GM21360 (cell line): ENCODE results near the gene ABTB1.
"Not testable (repeated sequence)": the region's sequence is repeated elsewhere in the genome, so short reads cannot be mapped to it uniquely, and the experiment has no call there.

Experiments
- ATAC-seq: cut with Tn5 transposase; IDR thresholded peaks from one replicate; pipeline ENCODE4 v1.9.1; 2021; ENCODE audit warnings: mild to moderate bottlenecking, moderate library complexity; ENCODE audit not compliant: unreplicated experiment

Gene ABTB1

DNA sequence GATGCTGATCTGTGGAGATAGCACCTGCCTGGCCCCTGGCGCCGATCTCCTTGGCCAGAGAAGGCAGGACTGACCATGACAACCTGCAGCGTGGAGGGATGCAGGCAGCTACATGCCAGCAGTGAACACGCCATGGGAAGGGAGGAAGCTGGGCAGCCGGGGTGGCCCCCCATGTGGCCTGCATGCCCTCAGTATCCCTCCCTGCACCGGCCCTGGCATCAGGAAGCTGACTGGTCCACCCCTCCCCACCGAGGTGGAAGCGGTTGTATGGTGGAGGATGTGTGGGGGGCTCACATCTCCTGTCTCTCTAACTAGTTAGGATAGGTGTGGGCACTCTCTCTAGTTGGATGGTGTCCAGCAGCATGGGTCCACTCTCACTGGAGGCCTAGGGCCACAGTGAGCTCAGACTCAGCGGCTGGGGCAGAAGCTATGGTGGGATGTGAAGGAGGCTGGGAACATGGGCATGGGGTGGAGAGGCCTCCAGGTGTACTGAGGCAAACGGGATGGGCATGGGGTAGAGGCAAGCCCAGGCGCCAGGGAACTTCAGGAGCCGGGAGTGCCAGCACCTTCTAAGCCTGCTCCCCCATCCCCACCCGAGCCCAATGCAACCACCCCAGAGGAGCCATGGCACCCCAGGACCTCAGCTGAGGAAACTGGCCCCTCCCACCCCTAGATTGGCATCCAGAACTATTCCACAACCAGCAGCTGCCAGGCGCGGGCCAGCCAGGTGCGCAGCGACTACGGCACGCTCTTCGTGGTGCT is 1.8 kb upstream of the ABTB1 start:
- no peak for ATAC-seq

DNA sequence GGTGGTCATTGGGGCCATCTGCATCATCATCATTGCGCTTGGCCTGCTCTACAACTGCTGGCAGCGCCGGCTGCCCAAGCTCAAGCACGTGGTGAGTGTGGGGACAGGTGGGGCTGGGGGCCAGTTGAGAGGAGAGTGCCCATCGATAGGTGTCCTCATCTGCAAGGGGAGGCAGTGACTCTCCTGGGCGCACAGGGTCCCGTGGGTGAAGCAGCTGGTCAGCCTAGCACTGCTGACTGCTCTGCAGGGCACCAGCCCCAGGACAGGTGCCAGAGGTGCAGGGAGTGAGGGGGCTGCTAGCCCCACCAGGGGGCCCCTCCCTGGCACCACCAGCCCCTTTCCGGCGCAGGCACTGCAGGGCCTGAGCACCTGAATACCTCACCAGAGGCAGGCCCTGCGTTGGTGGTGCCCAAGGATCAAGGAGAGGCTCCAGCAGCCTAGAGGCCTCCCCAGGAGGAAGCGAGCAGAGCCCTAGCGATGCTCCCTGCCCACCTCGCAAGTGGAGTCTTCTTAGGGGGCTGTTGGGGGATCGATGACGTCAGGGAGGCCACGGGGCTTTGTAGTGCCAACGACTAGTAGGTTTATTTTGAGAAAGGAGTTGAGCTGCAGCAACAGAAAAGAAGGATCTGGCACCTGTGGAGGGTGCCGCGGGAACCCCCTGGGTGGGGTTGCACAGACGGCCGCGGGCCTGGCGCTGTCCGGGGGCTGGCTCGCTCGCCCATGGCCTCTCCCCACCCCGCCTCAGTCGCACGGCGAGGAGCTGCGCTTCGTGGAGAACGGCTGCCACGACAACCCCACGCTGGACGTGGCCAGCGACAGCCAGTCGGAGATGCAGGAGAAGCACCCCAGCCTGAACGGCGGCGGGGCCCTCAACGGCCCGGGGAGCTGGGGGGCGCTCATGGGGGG is 976 bp upstream of the ABTB1 start:
- ATAC-seq: peak; percentile 13

DNA sequence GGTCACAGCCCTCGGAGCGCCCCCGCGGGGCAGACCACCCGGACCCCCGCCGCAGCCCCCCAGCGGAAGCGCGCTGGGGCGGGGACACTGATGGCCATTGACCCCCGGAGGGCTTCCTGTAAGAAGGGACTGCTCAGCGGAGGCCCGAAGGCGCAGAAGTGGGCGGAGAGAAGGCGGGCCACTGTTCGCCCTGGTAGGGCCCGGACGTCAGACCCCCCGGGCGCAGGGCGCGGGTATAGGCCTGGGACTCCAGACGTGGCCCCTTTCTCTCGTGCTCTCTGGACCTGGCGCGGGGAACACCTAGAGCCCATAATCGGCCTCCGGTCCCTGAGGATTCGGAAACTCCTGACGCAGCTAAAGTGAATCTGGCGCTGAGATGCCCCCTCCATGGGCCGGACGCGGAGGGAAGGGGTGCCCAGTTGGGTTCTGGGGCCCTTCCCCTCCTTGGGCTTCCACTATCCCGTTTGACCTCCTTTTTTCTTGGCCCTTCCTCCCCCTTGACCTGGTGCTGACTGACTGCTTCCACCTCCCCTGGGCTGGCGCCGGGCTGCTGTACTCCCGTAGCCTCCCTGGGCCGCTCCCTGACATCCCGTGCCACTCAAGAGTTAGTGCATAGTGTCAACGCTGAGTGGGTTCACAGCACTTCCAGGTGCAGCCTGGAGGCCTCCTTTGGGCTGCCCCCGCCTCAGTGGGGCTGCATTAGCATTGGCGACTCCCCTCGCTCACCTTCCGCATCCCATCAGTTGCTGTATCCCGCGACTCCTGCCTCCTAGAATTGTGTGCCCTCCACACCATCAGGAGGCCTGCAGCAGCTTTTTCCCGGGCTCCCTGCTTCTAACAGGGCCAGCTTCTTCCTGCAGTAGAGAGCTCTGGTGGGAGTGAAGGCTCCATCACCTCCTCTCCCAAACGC is 694 bp downstream of the ABTB1 start:
- ATAC-seq: peak; percentile 33

DNA sequence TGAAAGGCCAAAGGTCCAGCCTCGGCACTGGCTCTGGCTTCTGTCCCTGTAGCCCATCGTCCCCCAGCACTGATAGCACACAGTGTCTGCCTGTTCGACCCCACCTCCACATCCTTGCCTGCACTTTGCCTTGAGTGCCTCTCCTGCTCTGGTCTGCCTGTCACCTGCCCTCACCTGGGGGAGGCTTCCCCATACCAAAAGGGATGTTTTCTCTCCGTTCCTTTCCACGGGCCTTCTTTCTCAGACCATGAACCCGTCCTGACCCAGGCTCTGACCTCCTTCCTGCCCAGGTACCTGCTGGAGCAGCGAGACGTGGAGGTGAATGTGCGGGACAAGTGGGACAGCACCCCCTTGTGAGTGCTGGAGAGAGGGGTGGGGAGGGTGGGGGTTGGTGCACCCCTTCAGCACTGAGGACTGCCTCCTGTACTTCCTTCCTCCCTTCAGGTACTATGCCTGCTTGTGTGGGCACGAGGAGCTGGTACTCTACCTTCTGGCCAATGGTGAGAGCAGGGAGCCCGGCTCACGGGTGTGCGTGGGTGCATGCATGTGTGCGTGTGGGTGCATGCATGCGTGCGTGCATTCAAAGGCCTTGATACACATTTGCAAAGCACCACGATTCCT is 1.5 kb downstream of the ABTB1 start:
- ATAC-seq: no peak

DNA sequence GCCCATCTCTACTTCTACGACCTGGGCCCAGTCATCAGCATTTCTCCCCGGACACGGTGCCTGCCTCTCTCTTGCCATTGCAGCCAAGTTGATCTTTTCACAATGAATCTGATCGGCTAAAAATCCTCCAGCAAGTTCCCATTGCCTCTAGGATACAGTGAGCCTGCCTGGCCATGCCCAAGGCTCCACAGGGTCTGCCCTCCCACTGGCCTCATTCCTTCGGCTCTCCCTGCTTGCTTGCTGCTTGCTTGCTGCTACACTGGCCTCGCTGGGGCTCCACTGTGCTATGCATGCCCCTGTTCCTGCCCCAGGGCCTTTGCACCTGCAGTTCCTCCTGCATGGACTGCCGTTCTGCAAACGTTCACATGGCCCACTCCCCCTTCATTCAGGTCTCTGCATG is 2.0 kb downstream of the ABTB1 start:
- no peak for ATAC-seq

DNA sequence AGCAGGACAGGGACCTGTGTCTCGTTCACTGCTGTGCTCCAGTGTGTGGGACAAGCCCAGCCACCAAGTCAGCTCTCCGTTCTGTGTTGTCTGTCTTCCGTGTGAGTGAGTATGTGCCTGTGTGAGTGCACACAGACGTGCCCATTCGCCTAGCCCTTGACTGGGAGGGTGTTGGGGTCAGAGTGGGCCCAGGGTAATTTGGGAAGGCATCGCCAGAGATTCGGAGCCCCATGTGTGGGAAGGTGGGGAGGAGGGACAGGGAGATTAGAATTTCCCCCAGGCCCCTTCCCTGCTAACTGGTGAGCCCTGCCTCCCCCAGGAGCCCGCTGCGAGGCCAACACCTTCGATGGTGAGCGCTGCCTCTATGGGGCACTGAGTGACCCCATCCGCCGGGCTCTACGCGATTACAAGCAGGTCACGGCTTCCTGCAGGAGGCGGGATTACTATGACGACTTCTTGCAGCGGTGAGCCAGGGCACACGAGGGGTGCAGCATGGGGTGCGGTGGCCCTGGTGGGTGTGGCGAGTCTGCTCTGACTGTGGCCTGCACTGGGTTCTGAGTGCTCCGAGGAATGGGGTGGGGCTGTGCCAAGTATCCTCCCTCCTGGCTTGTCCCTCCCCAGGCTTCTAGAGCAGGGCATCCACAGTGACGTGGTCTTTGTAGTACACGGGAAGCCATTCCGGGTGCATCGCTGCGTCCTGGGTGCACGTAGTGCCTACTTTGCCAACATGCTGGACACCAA is 3.1 kb downstream of the ABTB1 start:
- no peak for ATAC-seq

DNA sequence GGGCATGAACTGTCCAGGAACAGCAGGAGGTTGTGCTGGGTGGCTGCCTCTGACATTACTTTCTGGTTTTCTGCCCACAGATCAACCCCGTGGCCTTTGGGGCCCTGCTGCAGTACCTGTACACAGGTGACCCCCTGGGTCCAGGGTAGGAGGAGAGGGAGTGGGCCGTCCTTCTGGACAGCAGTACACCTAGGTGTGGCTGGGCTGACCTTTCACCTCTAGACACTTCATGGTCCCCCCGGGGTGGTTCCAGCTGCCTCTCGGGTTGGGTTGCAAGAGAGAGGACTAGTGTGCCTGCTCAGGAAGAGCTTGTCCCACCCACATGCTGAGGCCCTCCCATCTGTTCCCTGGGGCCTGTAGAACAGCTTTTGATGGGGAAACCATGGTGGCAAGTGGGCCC is 3.7 kb downstream of the ABTB1 start:
- no peak for ATAC-seq

DNA sequence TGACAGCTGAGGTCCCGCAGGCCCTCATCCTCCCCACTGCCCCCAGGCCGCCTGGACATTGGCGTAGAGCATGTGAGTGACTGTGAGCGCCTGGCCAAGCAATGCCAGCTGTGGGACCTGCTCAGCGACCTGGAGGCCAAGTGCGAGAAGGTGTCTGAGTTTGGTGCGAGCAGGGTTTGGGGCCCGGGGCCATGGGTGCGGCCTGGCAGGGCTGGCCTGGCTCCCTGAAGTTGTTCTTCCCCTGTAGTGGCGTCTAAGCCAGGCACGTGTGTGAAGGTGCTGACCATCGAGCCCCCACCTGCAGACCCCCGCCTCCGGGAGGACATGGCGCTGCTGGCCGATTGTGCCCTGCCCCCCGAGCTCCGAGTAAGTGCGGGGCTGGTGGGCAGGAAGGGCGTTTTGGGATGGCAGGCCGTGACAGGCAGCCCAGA is 4.2 kb downstream of the ABTB1 start:
- ATAC-seq: no peak

DNA sequence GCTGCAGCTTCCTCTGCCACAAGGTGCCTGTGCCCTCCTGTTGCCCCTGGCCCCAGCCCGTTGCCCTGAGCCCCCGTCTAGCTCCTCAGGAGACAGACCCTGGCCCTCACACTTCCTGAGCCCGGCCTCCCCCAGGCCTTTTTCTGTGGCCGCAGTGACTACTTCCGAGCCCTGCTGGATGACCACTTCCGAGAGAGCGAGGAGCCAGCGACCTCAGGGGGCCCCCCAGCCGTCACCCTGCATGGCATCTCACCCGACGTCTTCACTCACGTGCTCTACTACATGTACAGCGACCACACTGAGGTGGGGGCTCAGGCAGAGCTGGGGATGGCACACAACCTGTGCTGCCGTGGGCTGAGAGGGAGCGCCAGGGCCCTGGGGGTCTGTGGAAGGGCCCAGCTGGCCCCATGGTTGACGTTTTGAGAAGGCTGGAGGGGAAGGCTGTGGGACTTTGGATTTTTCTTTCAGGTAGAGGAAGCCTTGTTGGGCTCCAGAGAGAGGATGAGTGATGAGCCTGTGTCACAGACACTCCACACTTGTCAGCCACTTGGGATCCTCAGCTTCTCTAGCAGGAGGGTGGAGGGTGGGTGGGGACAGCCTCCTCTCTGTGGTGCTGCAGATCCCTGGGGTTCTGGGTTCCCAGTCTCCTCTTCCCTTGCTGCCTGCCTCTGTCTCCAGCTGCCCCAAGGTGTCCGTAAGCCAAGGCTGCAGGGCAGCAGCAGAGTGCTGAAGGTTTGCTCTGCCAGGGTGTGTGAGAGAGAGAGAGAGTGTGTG is 5.0 kb downstream of the ABTB1 start:
- no peak for ATAC-seq

DNA sequence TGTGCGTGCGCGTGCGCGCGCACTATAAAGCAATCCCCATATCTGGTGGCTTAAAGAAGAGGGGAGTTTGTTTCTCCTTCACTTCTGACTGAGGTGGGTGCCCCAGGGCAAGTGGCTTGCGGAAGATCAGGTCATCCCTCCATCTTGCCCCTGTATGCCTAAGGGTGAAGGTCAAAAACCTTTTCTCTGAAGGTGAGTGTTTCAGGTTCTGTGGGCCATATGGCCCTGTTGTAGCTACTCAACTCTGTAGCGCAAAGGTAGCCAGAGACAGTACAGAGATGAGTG is 5.5 kb downstream of the ABTB1 start:
- ATAC-seq: no peak

DNA sequence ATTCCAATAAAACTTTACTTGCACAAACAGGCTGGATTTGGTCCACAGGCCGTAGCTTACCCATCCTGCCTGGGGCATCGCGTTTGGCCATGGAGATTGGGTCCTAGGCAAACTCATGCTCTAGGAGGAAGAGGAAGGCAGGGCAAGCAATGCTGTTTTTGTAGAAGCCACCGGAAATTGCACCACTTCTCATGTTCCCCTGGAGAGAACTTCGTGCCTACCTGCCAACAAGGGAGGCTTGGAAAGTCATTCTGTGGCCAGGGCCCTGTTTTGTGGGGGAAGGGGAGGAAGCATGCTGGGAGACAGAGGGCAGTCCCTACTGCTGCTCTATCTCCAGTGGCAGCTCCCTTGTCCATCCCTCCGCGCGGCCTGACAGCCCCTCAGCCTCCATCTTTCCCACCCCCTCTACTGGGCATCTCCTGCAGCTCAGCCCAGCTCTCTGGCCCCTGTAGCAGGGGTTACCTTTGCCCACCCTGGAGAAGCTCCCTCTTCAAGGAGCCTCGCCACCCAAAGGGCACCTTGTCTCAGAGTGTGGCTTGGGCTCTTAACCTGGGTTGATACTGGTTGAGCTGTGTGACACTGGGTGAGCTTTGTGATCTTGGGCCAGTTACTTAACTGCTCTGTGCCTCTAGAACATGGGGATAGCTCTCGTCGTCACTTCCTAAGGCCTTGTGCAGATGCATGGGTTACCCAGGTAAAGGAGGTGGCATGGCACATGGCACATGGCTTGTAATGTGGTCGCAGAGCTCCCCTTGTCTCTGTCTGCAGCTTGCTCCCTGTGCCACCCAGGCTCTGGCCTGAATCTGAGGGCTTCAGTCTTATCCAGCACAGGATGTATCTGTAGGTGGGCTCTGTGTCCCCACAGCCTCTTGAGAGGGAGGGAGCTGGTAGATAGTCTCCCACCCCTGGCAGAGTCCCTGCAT is 6.1 kb downstream of the ABTB1 start:
- no peak for ATAC-seq

DNA sequence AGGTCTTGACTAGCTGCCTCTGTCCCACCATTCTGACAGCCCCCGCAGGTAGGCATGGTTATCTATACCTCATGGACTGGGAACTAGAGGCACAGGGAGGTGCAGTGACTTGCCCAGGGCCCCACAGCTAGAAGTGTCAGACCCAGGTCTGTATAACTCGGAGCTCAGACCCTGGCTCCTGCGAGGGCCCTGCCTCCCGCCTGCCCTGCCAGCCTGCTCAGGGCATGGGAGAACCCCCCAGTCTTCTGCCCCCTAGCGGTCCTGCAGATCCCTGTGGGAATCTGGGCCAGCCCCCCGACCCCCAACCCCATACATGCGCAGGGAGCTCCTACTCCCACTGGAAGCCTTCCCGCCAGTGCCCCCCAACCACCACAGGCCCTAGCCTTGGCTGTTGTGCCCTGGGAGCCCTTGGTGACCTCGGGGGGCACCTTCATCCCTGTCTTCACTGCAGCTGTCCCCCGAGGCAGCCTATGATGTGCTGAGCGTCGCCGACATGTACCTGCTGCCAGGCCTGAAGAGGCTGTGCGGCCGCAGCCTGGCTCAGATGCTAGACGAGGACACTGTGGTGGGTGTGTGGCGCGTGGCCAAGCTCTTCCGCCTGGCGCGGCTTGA is 6.9 kb downstream of the ABTB1 start:
- no peak for ATAC-seq

DNA sequence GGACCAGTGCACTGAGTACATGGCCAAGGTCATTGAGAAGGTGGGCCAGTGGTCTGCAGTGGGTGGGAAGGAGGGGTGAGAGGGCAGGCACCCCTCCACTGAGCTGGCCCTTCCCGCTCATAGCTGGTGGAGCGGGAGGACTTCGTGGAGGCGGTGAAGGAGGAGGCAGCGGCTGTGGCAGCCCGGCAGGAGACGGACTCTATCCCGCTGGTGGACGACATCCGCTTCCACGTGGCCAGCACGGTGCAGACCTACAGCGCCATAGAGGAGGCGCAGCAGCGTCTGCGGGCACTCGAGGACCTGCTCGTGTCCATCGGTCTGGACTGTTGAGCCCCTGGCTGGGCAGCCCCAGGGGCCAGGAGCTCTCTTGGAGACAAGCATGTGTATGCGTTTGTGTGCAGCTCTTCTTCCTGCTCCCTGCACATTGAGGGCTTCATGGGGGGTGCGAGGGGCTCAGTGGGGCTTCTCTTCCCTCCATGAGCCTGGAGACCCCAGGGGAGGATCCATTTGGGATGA is 7.5 kb downstream of the ABTB1 start:
- ATAC-seq: no peak

DNA sequence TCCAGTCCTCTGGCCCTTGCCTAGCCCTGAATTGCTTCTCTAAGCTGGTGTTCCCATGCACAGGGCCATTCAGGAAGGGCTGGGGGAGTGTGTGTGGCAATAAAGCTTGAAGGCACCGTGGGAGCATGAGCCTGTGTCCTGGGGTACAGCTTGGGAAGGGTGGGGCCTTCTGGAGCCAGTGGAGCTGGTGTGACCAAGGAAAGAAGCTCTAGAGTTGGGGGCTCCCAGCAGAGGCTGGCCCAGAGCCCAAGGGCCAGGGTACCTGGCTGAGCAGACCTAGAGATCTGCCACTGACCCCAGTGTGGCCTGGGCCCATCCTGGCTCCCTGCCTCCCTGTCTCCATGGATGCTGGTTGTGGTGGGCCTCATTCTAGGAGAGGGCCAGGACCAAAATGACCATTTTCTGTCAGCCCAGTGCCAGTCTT is 8.1 kb downstream of the ABTB1 start:
- no peak for ATAC-seq

DNA sequence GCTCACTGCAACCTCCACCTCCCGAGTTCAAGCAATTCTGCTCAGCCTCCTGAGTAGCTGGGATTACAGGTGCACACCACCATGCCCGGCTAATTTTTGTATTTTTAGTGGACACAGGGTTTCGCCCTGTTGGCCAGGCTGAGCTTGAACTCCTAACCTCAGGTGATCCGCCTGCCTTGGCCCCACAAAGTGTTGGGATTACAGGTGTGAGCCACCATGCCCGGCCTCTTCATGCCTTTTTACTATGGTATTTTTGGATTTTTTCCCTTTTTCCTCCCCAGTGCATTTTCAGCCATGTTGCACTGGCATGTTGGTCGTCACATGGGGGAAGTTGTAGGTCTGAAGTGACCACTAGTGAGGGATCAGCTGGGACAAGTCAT is 9.4 kb downstream of the ABTB1 start:
- not testable (repeated sequence) for ATAC-seq

DNA sequence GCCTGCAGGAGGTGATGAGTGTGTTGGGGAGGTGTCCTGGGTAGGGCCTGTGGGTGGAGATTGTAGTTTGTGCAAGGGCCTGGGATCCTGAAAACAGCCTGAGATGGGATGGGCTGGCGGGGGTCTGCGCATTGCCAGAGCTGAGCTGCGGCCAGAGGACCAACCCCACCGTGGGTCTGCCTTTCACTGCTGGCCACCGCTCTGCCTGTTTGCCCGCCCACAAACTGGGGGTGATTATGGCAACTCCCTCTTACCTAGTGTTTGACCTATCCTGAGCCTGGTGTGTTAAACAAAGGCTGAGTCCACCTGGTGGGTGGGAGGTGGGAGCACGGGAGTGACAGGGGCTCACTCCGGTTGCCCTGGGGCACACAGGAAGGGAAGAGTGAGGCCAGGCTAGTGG is 9.8 kb downstream of the ABTB1 start:
- no peak for ATAC-seq

DNA sequence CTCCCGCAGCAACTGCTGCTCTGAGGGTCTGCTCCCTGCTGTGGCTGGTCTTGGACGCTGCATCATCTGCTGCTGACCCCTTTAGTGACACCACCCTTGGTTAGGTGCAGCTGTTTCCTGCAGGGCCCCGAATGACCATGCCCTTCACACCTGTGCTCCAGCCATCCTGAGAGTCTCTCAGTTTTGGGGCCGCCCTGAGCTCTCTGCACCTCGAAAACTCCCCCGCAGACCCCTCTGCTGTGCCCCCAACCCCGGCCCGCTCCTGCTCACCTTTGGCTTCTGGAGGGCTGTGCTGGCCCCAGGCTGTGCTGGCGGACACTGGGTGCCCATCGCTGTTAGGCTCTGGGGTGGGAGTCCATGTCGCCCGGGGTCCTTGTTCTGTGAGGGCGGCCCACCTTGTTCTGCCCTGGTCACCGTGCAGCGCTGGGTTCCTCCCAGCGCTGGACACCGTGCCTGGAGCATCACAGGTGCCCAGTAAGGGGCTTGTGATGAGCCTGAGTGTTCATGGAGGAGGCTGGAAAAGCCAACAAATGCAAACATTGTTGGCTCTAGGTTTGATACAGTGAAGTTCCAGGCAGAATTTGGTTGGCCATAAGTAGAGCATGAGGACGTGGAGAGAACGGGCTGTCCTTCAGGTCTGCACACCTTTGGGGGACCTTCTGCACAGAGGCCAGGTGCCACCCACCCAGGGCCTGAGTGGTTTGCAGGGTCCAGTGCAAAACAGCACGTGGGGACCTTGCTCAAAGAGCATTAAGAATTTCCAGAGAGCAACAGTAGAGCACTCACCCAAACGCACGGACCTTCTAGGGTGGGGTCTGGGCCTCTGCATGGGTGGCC is 12.3 kb downstream of the ABTB1 start:
- ATAC-seq: no peak
